ENCODE results near the gene ARHGAP8.

GRCh38 chr22:44861245-44861644, 108.9 kb downstream of the ARHGAP8 start:
- no peak for TF ChIP-seq POLR2A (IDR thresholded peaks at IDR 0.05)
- TF ChIP-seq CTCF (IDR thresholded peaks at IDR 0.05), result no peak

Measured in tibial nerve (tissue), 3 donors.